Karpas-422 (cell line): ENCODE data around the gene RWDD4. TPM values are rescaled to one million over a fixed set of nuclear protein-coding genes. Genes with fewer than 3 reads are reported as not detected.
A peak's percentile ranks its signal among the peaks of the same experiment; 100 is the strongest.

Experiments used
- DNase-seq: peaks from one replicate; pipeline ENCODE4 v3.0.0-alpha.2; 2015
- H2AFZ ChIP-seq: fragments of 200-600 bp; sonication (generic); 2 replicates; pipeline ENCODE4 v1.6.1; 2014; ENCODE audit warnings: antibody characterized with exemption, low read length, mixed read lengths
- H3K27ac ChIP-seq: fragments of 200-600 bp; sonication (generic); 2 replicates; pipeline ENCODE4 v1.5.1; 2014; ENCODE audit warnings: mild to moderate bottlenecking, low read length, moderate library complexity
- H3K27me3 ChIP-seq: fragments of 200-600 bp; sonication (generic); 2 replicates; pipeline ENCODE4 v1.6.1; 2014; ENCODE audit warnings: low read length, mixed read lengths
- H3K36me3 ChIP-seq: fragments of 200-600 bp; sonication (generic); 2 replicates; pipeline ENCODE4 v1.6.1; 2014; ENCODE audit warnings: low read length, mixed read lengths; ENCODE audit not compliant: insufficient read depth
- H3K4me1 ChIP-seq: fragments of 200-600 bp; sonication (generic); 2 replicates; pipeline ENCODE4 v1.6.1; 2014; ENCODE audit warnings: mild to moderate bottlenecking, low read length, mixed read lengths
- H3K4me2 ChIP-seq: fragments of 200-600 bp; sonication (generic); 2 replicates; pipeline ENCODE4 v1.6.1; 2014; ENCODE audit warnings: low read length, low read depth, mild to moderate bottlenecking; ENCODE audit not compliant: poor library complexity, severe bottlenecking
- H3K4me3 ChIP-seq: fragments of 200-600 bp; sonication (generic); 2 replicates; pipeline ENCODE4 v1.5.1; 2014; ENCODE audit warnings: mild to moderate bottlenecking, antibody characterized with exemption, low read length, mixed read lengths
- H3K79me2 ChIP-seq: fragments of 200-600 bp; sonication (generic); 2 replicates; pipeline ENCODE4 v1.6.1; 2014; ENCODE audit warnings: mild to moderate bottlenecking, low read length, mixed read lengths
- H3K9ac ChIP-seq: fragments of 200-600 bp; sonication (generic); 2 replicates; pipeline ENCODE4 v1.6.0; 2014; ENCODE audit warnings: low read length
- H3K9me2 ChIP-seq: fragments of 200-600 bp; sonication (generic), shearing (Covaris generic); replicated peaks from 2 replicates; pipeline ENCODE4 v1.6.0; 2014; ENCODE audit warnings: mild to moderate bottlenecking, low read length, moderate library complexity; ENCODE audit not compliant: insufficient read depth
- H3K9me3 ChIP-seq: fragments of 300-700, 200-600 bp; sonication (generic); 2 replicates; pipeline ENCODE4 v1.6.1; 2014; ENCODE audit warnings: low read length, mixed read lengths
- H4K20me1 ChIP-seq: fragments of 200-600 bp; sonication (generic); 2 replicates; pipeline ENCODE4 v1.6.1; 2014; ENCODE audit warnings: mild to moderate bottlenecking, antibody characterized with exemption, low read length, low read depth; ENCODE audit not compliant: insufficient read depth
- total RNA-seq: library from RNA; depleted of rRNA; stranded (reverse); fragments of >200 nt; shearing (Covaris generic); gene quantifications from 2 replicates; pipeline ENCODE4 v1.2.3, GENCODE V29; 2014; ENCODE audit warnings: low replicate concordance

RWDD4 gene
- total RNA-seq, 1 experiment from 2014 or later = 16.9 TPM

DNA sequence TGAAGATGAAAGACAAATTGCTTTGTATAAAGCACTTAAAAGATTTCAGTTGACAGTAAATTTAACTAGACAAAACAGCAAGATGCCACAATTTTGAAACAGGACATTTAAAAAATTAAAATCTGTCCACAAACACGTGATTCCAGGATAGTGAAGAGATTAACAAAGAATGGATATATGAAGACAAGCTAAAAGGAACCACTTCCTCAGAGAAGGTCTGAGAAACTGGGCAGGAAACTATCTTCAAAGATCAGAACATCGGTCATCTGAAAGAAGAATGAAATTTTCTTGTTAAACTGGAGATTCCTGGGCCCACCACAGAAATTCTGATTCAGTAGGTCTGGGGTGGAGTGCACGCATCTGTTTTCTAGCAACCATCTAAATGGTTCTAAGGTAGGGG, 1.4 kb downstream of the RWDD4 start:
- H4K20me1 ChIP-seq = no peaks in the 10 kb centered on the region
- no peak overlapping the region for H3K27ac ChIP-seq
- H3K4me2 ChIP-seq = peak overlapping the region; percentile 87
- H3K9me2 ChIP-seq = no peaks in the 10 kb centered on the region
- peak overlapping the region; percentile 83 for H3K4me3 ChIP-seq
- H3K79me2 ChIP-seq = peaks cover 53% of the 10 kb centered on the region
- H3K27me3 ChIP-seq = no peaks in the 10 kb centered on the region
- H3K9ac ChIP-seq = peak overlapping the region; percentile 85
- no peaks in the 10 kb centered on the region for H3K9me3 ChIP-seq
- H2AFZ ChIP-seq = no peak overlapping the region
- H3K4me1 ChIP-seq = peaks cover 14% of the 10 kb centered on the region
- no peak for DNase-seq
- H3K36me3 ChIP-seq = no peaks in the 10 kb centered on the region; the same call in 1 of the 2 replicates

- H3K9ac ChIP-seq = no peak overlapping the region
- H3K4me2 ChIP-seq = no peak overlapping the region
- no peak overlapping the region for H3K4me3 ChIP-seq
- H3K9me2 ChIP-seq = no peaks in the 10 kb centered on the region
- H4K20me1 ChIP-seq = no peaks in the 10 kb centered on the region
- H3K36me3 ChIP-seq = no peaks in the 10 kb centered on the region; the same call in 1 of the 2 replicates
- H3K27me3 ChIP-seq = no peaks in the 10 kb centered on the region
- no peak for DNase-seq
- no peaks in the 10 kb centered on the region for H3K9me3 ChIP-seq
- H3K79me2 ChIP-seq = no peaks in the 10 kb centered on the region
- H3K4me1 ChIP-seq = no peaks in the 10 kb centered on the region
- no peak overlapping the region for H3K27ac ChIP-seq
- H2AFZ ChIP-seq = no peak overlapping the region
These were observed 13.7 kb downstream of the RWDD4 start for GRCh38 chr4:183645326-183645725.

DNA sequence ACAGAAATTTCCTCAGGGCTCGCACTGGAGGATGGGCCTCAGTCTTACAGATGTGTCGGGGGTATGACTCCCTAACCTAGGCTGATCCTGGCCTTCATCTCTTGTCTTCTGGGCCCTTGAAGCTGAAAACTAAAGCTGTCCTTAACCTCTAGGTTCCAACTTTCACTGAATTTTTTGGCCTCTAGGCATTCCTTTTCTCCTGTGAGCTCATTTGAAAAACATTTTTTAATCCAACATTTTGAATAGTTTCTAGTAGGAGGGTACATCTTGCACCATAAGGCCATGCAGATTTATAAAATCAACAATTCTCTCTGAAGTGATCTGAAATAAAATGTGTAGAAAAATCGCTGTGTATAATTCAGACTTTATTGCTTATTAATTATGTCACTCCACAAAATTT, 19.7 kb downstream of the RWDD4 start:
- DNase-seq = no peak
- Histone ChIP-seq H2AFZ (no peak overlapping the region), H3K9me3 (no peaks in the 10 kb centered on the region), H3K27ac (no peak overlapping the region), H3K4me3 (no peak overlapping the region), H3K9me2 (no peaks in the 10 kb centered on the region), H3K79me2 (no peaks in the 10 kb centered on the region), H3K4me1 (no peaks in the 10 kb centered on the region), H4K20me1 (no peaks in the 10 kb centered on the region), H3K36me3 (no peaks in the 10 kb centered on the region), H3K27me3 (no peaks in the 10 kb centered on the region), H3K9ac (no peak overlapping the region), H3K4me2 (no peak overlapping the region)

DNA sequence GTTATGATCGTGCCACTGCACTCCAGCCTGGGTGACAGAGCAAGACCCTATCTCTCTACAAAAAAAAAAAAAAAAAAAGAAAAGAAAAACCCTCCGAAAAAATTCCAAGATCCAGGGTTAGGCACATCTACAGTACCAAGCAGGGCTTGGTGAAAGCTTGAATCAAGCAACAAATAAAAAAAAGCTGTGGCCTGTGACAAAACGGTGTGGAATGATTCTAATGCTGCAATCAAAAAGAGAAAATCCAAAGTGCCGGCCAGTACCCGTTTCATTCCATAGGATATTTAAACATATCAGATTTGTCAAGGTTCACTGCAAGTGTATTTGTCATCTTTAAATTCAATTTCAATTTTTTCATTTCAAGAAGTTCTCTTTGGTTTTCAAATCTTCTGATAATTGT, 20.5 kb downstream of the RWDD4 start:
- no peaks in the 10 kb centered on the region for H3K27me3 ChIP-seq
- H3K27ac ChIP-seq = no peak overlapping the region
- H3K4me3 ChIP-seq = no peak overlapping the region
- H3K4me2 ChIP-seq = no peak overlapping the region
- H3K9ac ChIP-seq = no peak overlapping the region
- no peaks in the 10 kb centered on the region for H3K79me2 ChIP-seq
- H3K9me2 ChIP-seq = no peaks in the 10 kb centered on the region
- H2AFZ ChIP-seq = no peak overlapping the region
- H3K36me3 ChIP-seq = no peaks in the 10 kb centered on the region
- no peaks in the 10 kb centered on the region for H4K20me1 ChIP-seq
- H3K4me1 ChIP-seq = no peaks in the 10 kb centered on the region
- no peak for DNase-seq
- no peaks in the 10 kb centered on the region for H3K9me3 ChIP-seq

GRCh38 chr4:183637461-183637860, 21.5 kb downstream of the RWDD4 start:
- Histone ChIP-seq H3K36me3 (no peaks in the 10 kb centered on the region), H3K9me2 (no peaks in the 10 kb centered on the region), H3K4me2 (no peak overlapping the region), H3K27me3 (no peaks in the 10 kb centered on the region), H3K27ac (no peak overlapping the region), H4K20me1 (no peaks in the 10 kb centered on the region), H2AFZ (no peak overlapping the region), H3K4me1 (no peaks in the 10 kb centered on the region), H3K9me3 (no peaks in the 10 kb centered on the region), H3K9ac (no peak overlapping the region), H3K79me2 (no peaks in the 10 kb centered on the region), H3K4me3 (no peak overlapping the region)
- no peak for DNase-seq

- no peaks in the 10 kb centered on the region for H3K9me3 ChIP-seq
- no peaks in the 10 kb centered on the region for H3K79me2 ChIP-seq
- H4K20me1 ChIP-seq = no peaks in the 10 kb centered on the region
- H2AFZ ChIP-seq = no peak overlapping the region
- no peak overlapping the region for H3K9ac ChIP-seq
- no peaks in the 10 kb centered on the region for H3K9me2 ChIP-seq
- DNase-seq = no peak
- H3K27ac ChIP-seq = no peak overlapping the region
- H3K4me3 ChIP-seq = no peak overlapping the region
- no peaks in the 10 kb centered on the region for H3K36me3 ChIP-seq
- no peaks in the 10 kb centered on the region for H3K4me1 ChIP-seq
- no peak overlapping the region for H3K4me2 ChIP-seq
- no peaks in the 10 kb centered on the region for H3K27me3 ChIP-seq
These were observed 22.1 kb downstream of the RWDD4 start for GRCh38 chr4:183636923-183637322.

- DNase-seq = no peak
- no peaks in the 10 kb centered on the region for H4K20me1 ChIP-seq
- H3K9ac ChIP-seq = no peak overlapping the region
- H3K9me3 ChIP-seq = no peaks in the 10 kb centered on the region
- no peaks in the 10 kb centered on the region for H3K36me3 ChIP-seq
- no peak overlapping the region for H3K27ac ChIP-seq
- no peak overlapping the region for H2AFZ ChIP-seq
- no peaks in the 10 kb centered on the region for H3K27me3 ChIP-seq
- no peak overlapping the region for H3K4me3 ChIP-seq
- H3K79me2 ChIP-seq = no peaks in the 10 kb centered on the region
- H3K9me2 ChIP-seq = no peaks in the 10 kb centered on the region
- H3K4me2 ChIP-seq = no peak overlapping the region
- H3K4me1 ChIP-seq = no peaks in the 10 kb centered on the region
These were observed 22.5 kb downstream of the RWDD4 start for GRCh38 chr4:183636503-183636902.

DNA sequence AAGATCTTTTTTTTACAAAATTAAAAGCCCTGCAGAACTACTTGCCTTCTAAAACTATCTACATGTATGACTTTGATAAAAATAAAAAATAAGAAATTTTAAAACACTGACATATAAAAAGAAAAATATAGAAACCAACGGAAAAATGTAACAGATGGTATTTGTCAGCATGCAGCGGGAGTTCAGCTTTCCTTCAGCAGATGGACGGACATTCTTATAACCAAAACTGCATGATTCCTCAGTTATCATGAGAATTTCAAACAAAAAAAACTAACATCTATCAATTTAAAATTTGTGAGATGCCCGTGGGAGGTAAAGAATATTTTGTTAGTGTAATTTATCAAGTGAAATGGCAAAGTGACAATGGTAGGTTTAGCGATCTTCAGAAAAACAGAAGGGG, 23.2 kb downstream of the RWDD4 start:
- Histone ChIP-seq H3K9me2 (no peaks in the 10 kb centered on the region), H3K9me3 (no peaks in the 10 kb centered on the region), H3K27me3 (no peaks in the 10 kb centered on the region), H3K4me1 (no peaks in the 10 kb centered on the region), H3K79me2 (no peaks in the 10 kb centered on the region), H3K4me3 (no peak overlapping the region), H3K27ac (no peak overlapping the region), H4K20me1 (no peaks in the 10 kb centered on the region), H3K36me3 (no peaks in the 10 kb centered on the region), H3K4me2 (no peak overlapping the region), H2AFZ (no peak overlapping the region), H3K9ac (no peak overlapping the region)
- DNase-seq = no peak

DNA sequence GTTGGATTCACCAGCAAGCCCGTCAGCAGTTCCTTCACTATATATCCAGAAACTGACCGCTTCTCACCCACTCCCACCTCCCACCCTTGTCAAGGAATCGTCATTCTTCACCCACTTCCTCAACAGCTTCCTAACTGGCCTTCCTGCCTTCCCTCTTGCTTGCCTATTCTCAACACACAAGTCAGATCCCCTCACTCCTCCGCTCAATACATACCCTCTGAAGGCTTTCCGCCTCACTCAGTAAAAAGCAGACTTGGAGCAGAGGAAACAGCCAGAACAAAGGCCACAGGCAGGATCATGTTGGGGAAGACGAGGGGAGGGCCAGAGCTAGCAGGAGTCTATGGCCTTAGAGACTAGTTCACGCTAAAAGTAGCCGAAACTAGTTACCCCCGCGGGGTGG, 23.7 kb downstream of the RWDD4 start:
- no peak for DNase-seq
- no peaks in the 10 kb centered on the region for H3K4me1 ChIP-seq
- H3K4me3 ChIP-seq = no peak overlapping the region
- H3K4me2 ChIP-seq = no peak overlapping the region
- no peaks in the 10 kb centered on the region for H3K27me3 ChIP-seq
- no peaks in the 10 kb centered on the region for H3K9me2 ChIP-seq
- no peak overlapping the region for H2AFZ ChIP-seq
- H3K36me3 ChIP-seq = no peaks in the 10 kb centered on the region
- H3K9ac ChIP-seq = no peak overlapping the region
- H3K27ac ChIP-seq = no peak overlapping the region
- no peaks in the 10 kb centered on the region for H4K20me1 ChIP-seq
- H3K9me3 ChIP-seq = no peaks in the 10 kb centered on the region
- no peaks in the 10 kb centered on the region for H3K79me2 ChIP-seq
